NCI-H2081 treated with DMSO at 0.1 percent for 48 hours (cell line): ENCODE measurements around the gene SLC6A5.

Experiments
- DNase-seq: peaks from one replicate; lab custom pipeline; 2025; lab: John Stamatoyannopoulos, UW

Gene SLC6A5

DNA sequence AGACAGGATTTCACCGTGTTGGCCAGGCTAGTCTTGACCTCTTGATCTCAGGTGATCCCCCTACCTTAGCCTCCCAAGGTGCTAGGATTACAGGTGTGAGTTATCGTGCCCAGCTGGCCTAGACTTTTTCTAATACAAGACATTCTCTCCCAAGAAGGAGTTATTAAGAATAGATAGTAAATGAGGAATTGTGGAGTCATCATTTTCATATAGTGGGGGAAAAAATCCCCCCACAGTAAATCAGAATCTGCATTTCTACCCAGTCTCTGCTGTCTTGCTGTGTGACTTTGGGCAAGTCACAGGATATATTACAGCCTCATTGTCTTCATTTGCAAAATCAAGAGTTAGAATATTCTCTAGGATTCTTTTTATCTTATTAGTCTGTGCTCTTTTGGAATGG is 21.6 kb downstream of the SLC6A5 start:
- no peak for DNase-seq

DNA sequence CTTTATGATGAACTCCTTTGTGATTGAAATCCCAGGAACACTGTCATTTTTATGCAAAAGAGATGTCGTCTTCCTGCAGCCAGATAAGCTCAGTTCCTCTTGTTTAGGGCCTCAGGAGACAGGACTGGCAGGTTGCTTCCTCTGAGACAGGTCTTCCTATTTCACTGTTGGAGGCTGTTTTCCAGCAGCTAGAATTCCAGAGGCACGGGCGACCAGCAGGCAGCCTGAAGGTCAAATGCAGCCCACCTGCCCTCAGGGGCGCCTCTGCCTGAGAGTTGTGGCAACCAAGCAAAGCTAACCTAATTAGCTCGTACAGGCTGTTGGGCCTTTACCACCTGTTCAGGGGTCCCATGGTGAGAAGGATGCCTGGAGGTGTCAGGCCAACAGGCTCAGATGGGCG is 22.3 kb downstream of the SLC6A5 start:
- no peak for DNase-seq

DNA sequence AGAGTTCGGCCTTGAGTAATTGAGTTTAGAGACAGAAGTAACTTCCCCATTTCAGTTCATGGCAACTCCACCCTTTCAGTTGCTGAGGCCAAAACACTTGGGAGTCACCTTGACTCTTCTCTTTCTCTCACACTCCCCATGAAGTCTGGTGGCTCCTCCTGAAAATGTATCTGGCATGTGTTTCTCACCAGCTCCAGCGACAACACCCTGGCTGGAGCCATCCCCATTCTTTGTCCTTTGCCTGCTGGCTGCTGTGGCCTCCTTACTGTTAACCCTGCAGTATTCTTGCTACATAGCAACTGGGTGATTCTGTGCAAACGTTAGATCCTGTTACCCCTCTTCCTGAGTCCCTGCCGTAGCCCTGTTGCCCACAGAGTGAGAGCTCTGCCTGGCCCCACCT is 23.8 kb downstream of the SLC6A5 start:
- DNase-seq, result no peak

DNA sequence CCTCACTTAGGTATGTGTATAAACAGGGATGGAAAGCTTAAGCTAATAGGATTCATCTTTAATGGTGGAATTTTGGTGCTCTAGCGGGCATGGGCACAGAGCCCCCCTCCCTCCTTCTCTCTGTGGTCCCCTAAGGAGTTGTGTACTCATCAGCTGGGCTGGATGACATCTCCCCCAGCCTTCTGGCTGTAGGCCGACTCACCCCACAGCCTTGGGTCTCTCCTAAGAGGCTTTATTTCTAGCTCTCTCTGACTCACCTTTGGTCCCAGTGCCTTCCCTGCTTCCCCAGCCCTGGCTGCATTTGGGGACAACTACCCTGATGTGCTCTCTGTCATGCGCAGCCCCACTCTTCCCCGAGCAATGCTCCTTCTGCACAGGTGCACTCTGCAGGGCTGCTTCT is 26.9 kb downstream of the SLC6A5 start:
- no peak for DNase-seq

DNA sequence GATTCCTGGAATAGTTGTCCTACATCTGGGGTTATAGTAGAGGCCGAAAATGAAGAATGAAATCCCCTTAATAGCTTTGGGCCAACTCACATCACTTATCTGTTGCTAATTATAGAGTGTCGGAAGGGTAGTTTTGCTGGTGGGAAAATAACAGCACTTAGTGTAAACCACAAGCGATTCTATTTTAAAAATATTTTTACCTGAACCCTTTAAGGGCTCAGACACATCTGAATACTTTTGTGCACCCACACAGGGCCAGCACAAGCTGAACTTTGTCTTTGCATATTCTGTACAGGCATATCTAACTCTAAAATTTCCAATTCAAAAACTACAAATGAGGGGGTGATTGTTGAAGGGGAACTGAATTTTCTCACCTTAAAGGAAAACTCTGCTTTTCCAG is 27.6 kb downstream of the SLC6A5 start:
- DNase-seq, result no peak

DNA sequence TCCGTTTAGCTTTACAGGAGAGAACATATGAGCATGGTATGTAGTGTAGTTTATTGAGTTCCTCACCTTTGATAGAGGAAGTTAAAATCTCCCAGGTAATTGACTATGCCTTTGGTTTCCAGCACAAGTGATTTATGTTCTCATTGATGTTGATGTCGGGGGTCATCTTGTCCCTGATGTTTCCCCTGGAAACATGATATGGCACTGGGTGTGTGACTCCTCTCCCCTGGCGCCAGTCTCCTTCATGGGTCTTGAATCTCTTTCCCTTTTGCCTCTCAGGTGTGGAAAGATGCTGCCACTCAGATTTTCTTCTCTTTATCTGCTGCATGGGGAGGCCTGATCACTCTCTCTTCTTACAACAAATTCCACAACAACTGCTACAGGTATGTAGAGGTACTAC is 28.3 kb downstream of the SLC6A5 start:
- no peak for DNase-seq

DNA sequence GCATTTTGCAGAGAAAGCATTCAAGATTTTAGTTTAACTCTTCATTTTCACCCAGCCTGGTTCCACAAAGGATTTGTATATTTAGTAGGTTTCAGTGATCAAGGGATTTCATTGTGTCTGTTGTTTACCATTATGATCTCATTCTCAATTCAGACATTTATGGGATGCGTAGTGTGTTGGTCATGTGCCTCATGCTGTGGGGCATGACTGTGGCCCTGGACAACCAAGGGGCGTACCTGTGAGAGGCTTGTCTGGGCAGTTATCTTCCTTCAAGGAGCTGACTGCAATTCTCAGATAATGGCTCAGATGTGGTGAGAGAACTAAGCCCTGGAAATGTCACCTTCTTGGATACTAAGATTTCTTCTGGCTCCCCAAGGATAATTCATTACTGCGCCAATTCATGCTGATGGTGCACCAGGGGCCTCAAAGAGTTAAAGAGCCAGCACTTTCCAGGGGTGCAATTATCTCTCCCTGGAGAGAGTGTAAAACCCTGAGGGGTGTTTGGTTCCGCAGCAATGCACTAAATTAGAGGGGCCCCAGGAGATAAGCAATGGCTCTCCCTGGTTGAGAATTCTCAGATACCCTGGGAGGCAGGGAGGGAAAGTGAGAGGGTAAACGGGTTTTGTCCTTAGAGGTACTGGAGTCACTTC is 32.2 kb downstream of the SLC6A5 start:
- no peak for DNase-seq

DNA sequence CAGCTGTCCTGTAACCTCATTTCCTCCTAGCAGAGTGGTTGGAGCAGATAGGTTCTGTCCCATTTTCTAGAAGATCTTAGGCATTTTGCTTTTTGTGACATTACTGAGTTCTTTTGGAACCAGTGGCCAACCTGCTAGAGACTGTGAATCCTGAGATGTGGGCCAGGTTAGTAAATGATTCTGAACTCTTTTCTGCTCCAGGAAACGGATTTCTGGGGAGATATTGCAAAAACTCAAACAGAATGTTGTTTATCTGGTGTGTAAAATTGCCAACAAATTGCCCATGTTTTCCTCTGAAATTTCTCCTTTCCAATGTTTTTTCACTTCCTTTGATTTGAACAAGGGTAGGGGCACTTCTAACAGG is 32.7 kb downstream of the SLC6A5 start:
- DNase-seq, result no peak

DNA sequence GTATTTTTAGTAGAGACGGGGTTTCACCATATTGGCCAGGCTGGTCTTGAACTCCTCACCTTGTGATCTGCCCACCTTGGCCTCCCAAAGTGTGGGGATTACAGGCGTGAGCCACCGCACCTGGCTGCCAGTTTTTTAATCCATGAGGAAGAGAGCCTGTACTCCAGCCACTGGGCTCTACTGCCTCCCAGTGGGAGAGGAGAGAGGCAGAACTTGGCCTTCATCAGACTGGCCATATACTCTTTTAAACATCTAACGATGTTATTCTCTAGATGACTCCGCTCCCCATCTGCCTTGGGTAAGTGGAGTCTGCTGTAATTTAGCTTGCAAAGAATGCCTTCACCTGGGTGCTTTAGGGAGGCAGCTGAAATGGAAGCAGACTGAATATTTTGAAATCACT is 34.6 kb downstream of the SLC6A5 start:
- DNase-seq, result no peak

DNA sequence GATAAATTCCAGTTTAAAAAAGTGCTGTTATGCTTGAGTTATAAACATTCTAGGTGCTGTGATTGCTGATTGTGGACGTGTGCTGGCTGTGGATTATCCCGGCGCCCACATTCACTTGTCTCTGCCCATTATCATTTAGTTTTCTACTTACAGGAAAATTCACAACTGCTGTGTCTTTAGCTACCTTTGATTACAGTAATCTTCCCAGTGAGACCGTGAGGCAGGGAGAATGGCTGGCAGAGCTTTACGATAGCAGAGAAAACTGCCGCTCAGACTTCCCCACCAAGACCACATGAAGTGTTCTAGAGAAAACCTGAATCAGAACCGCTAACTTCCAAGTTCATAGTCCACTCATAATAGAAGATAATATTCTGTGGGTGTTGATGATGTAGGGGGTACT is 35.4 kb downstream of the SLC6A5 start:
- no peak for DNase-seq

DNA sequence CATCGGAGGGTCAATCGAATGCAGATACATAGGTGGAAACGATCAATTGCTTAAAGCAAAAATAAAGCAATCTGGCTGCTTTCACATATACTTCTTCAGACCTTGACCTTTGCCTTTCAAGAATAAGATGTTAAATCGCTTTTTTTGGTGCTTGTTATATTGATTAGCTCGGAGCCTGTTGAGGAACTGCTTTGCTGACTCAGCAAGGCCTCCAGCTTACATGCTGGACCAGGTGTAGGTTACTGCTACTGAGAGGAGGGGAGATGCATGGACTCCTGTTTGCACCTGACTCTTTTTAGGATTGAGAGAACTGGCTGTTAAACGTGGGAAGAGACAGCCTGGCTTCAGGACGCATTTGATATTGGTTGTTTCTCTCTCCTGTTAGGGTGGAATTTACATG is 38.7 kb downstream of the SLC6A5 start:
- DNase-seq, result no peak

DNA sequence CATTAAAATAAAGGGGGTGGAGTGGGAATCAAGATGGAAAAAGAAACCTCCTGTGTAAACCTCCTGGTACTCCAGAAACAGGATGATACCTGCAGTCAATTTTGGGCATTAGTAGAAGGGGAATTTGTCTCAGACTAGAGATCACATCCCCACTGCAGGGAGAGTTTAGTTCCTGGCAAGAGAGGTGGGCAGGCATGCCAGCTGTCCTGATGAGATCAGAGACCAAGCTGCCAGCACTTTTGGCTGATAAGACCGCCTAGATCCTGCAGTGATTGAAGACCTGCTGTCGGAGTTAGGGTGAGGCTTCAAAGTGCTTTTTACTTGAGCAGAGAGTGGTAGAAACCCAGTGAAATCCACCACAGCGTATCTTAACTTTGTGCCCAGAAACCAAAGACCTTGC is 40.3 kb downstream of the SLC6A5 start:
- DNase-seq, result no peak

DNA sequence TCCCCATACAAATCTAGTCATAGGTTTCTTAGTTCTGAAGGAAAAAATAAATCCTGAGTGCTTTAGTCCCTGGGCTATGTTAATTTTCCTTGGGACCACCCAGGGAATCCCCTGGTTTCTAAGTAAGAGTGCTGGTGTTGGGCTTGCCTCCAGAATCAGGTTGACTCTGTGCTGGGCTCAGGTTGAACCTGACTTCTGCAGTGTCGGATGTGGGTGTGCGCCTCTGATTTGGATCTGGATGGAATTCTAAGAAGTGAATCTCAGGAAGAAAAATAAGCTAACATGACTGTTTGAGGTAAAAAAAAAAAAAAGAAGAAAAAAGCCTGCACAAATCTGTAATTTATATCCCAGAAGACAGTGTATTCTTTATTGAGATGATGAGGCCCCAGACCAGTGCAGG is 41.0 kb downstream of the SLC6A5 start:
- no peak for DNase-seq

DNA sequence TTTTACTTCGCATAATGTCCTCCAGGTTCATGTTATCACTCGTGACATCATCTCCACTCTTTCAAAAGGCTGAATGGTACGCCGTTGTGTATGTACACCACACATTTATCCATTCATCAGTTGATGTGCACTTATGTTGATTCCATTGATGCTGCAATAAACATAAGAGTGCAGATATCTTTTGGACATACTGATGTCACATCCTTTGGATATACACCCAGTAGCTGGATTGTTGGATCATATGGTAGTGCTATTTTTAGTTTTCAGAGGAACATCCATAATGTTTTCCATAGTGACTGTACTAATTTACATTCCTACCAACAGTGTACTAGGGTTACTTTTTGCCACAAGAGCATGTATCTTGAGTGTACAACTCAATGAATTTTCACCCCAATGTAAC is 45.0 kb downstream of the SLC6A5 start:
- no peak for DNase-seq

DNA sequence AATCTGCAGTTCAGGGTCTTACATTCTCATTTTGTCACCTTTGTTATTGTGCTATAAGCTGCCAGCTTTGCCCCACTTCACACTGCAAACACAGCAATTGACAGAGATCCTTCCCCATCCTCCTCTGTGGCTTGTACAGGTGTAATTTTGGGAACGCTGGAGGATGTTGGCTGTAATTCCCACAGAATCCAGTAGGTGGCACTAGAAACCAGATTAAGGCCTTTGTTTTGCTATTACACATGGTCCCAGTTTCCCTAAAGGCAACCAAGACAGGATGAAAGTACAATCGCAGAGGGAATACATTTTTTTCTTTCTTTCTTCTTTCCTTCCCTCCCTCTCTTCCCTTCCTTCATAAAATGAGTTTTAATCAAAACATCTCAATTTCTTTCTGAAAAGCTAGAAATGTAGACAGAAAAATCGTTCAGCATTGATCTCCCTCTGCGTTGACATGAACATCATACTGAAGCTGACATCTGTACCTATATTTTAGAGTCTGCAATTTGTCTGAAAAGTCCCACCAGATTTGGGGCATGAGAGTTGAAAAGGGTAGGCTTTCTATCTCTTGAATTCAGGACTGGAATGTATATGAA is 48.7 kb downstream of the SLC6A5 start:
- no peak for DNase-seq

DNA sequence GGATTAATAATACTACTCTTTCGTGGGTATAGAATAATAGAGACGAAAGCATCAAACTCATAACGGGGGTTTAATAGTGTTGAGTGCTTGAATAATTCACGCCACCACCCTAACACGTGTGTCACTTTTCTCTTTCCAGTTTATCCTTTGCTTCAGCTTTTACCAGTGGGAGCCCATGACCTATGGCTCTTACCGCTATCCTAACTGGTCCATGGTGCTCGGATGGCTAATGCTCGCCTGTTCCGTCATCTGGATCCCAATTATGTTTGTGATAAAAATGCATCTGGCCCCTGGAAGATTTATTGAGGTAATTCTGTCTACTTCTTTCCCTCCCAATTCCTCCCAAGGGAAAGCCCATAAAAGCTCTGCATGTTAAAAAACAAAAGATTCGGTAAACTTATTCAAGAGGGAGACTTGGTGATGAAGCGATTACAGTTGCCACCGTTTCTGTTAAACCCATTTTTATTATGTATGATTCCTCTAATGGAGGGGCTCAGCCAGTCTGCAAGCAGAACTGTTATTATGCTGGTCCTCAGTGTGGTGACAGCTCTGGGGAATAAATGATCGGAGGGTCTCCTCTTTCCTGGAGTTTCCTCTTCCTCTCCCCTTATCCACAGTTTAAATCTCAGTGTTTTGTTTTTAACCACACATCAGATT is 52.9 kb downstream of the SLC6A5 start:
- no peak for DNase-seq

DNA sequence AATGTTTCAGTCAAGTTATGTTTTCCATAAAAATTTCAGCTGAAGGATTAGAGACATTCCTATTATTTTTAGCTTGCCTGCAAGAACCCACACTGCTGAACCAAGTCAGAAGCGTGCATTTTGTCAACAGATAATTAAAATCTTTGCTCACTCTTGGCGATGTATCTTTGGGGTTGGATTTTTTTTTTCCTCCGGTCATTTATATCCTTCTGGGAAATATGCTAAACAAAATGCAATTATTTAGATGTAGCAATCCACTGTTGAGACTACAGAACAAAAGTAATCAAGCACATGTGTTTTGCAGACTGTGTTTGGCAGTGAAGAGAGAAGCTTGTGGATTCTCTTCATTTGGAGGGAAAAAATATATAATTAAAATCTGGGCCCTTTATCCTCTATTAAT is 54.6 kb downstream of the SLC6A5 start:
- no peak for DNase-seq

DNA sequence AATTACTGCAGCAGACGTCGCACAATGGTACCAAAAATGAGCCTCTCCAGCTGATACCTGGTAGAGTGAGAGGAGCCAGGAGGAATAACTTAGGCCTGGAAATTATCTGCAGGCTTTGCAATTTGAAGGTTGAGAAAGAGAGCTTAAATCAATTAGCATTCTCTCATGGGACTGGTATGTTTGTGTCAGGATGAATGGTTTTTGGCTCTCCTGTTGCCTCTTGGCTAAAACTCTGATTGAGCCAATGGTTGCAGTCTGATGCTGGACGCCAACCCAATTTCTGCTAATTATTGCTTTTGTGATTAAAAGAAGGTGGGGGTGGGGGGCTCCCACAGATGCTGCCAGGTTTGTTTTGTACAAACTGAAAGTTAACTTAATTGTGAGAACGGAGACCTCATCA is 57.5 kb downstream of the SLC6A5 start:
- no peak for DNase-seq

DNA sequence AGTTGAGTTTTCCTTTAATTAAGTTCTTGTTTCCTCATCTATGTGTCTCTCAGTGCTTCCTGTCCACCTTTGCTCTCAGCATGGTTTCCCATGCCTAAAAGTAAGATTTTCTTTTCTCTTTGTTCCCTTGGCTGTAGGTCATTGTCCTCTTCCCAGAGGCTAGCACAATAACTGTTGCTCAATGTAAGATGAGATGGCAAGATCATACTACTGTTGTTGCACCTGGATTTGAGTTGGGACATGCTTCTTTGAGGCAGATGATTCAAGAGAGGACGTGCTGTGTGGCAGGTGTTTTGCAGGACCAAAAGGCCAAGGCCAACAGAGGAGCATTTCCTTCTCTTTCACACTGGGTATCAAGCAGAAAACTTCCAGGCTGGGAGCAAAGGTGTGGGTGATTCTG is 58.7 kb downstream of the SLC6A5 start:
- no peak for DNase-seq

DNA sequence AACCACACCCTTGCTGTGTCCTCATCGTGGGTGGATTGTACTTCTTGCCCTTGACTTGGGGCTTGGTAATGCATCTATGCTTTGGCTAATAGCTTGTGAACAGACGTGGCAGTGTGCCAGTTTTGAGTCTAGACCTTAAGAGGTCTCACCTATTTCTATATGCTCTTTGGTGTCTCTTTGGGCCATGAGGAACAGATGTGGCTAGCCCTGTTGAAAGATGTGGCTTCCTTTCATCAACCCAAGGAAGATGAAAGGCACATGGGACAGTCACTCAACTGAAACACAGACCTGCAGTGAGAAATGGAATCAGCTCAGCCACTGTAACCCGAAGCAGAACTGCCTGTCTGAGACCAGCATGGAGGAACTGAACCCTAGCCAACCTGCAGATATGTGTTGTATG is 62.0 kb downstream of the SLC6A5 start:
- DNase-seq, result no peak

DNA sequence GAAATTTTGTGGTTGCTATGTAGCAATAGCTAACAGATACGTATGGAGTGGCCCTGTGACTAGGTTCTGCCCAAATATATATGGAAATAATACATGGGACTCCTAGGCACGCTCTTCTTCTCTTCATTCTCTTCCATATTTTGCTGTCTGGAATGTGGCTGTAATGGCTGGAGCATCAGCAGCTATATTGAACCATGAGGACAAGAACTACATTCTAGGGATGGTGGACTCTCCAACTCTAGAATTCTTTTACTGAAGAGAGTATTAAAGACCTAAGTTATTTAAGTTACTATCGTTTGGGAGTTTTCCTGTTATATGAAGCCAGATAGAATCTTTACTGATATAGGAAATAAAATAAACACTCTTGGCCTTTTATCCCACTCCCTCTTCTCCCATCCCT is 62.4 kb downstream of the SLC6A5 start:
- DNase-seq, result no peak

DNA sequence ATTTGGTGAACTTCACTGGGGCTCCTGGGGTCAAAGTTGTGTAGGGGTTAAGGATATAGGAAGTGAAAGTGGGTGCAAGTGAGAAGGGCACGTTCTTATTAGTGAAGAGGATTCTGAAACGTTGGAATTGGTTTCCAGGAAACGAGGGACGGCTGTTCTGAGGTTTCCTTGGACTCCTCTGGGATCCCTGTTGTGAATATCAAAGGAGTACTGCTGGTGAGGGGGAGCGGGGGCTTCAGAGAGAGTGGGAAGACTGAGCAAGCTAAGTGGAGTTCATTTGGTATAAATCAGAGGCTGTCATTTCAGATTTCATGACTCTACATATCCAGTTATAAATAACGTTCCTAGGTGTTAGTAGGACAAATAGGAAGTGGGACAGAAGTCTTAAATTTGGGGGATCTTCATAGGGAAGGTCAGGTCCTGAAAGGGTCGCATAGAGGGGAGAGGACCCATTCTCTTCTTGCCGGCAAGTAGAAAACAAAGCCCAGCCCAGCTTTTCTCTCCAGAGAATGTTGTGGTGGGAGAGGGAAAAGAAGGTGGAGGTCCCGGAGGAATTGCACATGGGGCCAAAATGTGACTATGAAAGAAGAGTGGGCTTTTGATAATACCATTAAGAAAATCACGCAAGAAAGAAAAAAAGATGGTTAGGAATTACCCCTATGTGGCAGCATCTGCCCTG is 68.9 kb downstream of the SLC6A5 start:
- no peak for DNase-seq
